Subcutaneous adipose tissue (tissue), 4 donors: Measurements from ENCODE around the gene OPRL1. TPM values are rescaled to one million over a fixed set of nuclear protein-coding genes. Genes with fewer than 3 reads are reported as not detected.

ENCODE experiments used
- total RNA-seq, 4 donors: library from RNA; depleted of rRNA; stranded (reverse); fragments of >200 nt; gene quantifications; one replicate each; pipeline ENCODE4 v1.1.0, GENCODE V29; 2016
- TF ChIP-seq, protein P1 (sequence below): fragments of 450-650 bp; IDR thresholded peaks from one replicate; pipeline ENCODE4 v1.5.1; 2016; ENCODE audit warnings: low read depth, mild to moderate bottlenecking, control low read depth, antibody characterized with exemption, moderate library complexity

The OPRL1 gene
- total RNA-seq, 4 donors from 2014 or later, result 0.65 to 2.7 (median 1.7) TPM

DNA sequence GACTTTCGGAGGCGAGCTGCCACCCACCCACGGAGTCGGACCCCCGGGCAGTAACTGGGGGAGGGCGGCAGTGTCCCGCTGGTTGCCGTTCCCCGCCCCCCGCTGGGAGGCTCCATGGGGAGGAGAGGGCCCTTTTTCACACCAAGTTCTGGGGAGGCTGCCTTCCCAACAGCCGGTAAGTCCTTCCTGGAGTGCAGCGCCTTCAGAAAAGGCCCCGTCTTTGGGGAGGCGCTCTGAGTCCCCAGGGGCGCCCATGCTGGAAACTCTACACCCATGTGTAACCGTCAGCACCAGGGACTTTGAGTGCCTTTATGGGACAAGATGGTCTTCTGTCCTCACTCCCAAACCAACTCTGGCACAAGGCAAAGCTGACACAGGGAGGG lies 30.0 kb upstream of the OPRL1 start:
- TF ChIP-seq, protein P1, sequence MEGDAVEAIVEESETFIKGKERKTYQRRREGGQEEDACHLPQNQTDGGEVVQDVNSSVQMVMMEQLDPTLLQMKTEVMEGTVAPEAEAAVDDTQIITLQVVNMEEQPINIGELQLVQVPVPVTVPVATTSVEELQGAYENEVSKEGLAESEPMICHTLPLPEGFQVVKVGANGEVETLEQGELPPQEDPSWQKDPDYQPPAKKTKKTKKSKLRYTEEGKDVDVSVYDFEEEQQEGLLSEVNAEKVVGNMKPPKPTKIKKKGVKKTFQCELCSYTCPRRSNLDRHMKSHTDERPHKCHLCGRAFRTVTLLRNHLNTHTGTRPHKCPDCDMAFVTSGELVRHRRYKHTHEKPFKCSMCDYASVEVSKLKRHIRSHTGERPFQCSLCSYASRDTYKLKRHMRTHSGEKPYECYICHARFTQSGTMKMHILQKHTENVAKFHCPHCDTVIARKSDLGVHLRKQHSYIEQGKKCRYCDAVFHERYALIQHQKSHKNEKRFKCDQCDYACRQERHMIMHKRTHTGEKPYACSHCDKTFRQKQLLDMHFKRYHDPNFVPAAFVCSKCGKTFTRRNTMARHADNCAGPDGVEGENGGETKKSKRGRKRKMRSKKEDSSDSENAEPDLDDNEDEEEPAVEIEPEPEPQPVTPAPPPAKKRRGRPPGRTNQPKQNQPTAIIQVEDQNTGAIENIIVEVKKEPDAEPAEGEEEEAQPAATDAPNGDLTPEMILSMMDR, result no peak

DNA sequence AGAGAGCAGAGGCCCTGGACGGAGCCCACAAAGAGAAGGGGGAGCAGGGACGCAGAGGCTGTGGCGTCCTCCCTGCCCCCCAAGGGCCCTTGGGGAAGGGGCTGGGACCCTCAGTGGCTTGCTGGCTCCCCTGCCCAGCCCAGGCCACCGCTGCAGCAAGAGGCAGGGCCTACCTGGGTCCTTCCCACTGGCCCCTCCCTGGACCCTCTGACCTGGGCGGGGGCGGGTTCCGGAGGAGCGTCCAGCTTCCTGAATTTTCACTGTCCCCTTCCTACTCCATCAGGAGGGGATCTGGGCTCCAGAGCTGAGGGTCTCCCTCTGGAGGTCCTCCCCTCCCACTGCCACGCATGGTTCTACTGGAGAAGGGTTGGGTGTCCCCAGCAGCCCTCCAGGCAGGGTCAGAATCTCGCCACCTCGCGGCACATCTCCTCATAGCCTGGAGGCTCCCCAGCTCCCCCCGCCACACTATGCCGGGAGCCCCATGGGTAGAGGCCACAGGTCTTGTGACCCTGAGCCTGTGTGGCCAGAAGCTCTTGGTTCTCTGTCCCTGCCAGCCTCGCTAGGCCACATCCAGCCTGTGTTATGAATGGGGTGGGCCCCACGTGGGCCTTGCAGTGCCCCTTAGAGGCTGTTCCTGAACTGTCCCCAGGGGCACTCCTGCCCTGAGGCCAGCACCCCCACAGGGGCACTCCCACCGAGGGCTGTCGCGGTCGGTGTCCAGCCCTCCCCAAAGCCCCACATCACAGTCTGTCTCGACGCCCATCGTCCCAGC lies 29.4 kb upstream of the OPRL1 start:
- TF ChIP-seq, protein P1, result no peak

DNA sequence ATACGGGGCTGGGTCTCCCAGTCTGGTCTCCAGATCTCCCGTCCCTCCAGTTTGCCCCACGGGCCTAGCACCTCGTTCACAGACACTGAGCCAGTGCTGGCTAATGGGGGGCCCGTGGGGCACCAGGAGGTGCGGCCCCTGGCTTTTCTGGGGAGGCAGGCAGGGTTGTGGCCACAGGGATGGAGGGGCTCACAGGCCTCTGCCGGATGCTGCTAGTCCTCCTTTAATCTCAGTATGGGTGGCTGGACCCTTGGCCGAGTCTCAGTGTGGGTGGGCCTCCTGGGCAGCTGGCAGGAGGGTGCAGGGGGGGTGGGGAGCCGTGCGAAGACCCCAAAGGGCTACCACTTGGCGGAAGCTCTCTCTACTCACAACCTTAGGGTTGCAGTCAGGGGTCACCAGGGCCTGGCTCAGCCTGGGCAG lies 28.8 kb upstream of the OPRL1 start:
- TF ChIP-seq, protein P1, result no peak

DNA sequence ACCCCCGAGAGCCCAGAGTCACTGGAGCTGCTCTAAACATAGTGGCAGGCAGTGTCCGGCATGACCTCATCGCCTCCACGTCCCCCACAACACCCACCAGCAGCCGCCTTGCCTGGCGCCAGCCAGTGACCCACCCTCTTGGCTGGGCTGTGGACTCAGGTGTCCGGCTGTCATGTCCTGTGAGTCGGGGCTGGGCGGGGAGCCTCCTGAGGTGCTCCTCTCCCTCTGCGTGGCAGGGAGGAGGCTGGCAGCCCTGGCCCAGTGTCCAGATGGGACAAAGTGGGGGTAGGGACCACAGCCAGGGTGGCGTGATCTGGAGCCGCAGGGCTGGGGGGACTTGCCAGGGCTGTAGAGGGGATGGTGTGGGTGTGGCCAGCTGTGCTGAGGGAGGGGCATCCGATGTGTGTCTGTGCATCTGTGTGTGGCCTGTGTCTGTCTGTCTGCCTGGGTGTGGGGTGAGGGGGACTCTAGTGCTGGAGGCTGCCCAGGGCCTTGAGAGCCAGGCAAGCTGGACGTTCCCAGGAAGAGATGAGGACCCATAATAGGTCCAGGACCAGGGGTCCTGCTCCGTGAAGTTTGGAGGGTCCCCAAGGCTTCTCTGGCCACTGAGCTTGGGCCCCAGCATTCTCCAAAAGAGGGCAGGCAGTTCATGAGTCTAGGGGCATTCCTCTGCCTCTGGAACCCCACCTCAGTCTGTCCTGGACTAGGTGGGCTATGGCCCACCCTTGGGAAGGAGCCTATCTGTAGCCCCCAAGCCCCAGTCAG lies 28.1 kb upstream of the OPRL1 start:
- TF ChIP-seq, protein P1, result no peak

DNA sequence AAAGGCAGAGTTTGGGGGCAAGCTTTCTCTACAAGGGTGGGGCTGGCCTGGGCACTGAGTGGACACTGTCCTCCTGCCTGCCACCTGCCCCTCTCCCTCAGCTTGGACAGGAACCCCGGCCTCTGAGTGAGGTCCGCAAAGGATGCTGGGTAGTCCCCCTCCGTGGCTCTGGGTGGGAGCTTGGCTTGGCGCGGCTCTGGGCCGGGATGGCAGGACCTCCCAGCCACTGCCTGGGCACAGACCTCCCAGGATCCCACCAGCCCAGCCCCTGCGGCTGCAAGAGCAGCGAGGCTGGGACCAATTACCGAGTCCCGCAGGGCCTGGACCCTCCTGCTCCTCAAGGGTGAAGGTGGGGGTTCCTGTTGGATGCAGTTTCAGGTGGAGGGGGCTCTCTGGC lies 27.6 kb upstream of the OPRL1 start:
- TF ChIP-seq, protein P1, result no peak

DNA sequence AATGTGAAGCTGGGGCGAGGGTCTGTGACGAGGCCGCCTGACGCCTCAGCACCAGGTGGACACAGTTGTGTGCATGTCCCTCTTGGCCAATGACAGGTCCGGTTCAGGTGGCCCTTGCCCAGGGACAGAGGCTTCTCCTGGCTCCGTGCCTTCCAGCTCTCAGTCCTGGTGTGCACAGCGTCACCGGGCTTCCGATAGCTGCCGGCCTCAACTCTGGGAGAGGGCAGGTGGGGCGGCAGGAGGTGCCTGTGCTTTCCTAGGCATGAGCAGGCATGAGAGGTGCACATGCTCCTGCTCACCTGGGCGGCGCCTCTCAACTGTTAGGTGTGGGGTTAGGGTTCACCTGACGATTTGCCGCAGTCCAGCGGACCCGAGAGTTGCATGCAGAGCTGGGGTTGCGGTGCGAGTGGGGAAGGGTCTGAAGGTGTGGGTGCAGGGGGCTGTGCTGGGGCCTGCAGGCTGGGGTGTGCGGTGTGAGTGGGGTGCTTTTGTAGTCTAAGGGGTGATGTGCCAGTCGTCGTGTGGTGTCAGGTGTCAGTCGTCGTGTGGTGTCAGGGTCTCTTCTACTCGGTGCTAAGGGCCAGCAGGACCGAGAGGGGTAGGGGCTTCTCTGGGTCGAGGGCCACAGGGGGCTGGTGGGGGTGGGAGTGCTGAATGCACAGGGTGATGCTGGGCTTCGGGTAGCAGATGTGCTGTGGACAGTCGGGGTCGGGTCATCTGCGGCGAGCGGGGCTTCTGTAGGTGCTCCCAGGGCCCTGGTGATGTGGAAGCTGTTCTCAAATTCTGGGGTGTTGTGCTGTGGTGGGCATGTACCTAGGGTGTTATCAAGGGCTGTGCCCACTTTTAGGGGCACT lies 26.7 kb upstream of the OPRL1 start:
- TF ChIP-seq, protein P1, result no peak
